AG20443 (cell line): ENCODE data around the gene MTRF1L.
A peak's percentile ranks its signal among the peaks of the same experiment; 100 is the strongest.

Experiments used
- DNase-seq: peaks from one replicate; pipeline ENCODE4 v3.0.0; 2012; ENCODE audit warnings: low spot score, mixed read lengths

The MTRF1L gene

GRCh38 chr6:153002613-153003365 lies at the start of gene MTRF1L:
MTRF1L (minus strand) TSS chr6:153002709; CDS start chr6:153002685, 24 bp downstream.
- peak; percentile 97 for DNase-seq

GRCh38 chr6:153051801-153052200 lies 49.3 kb upstream of the MTRF1L start:
- no peak for DNase-seq

DNA sequence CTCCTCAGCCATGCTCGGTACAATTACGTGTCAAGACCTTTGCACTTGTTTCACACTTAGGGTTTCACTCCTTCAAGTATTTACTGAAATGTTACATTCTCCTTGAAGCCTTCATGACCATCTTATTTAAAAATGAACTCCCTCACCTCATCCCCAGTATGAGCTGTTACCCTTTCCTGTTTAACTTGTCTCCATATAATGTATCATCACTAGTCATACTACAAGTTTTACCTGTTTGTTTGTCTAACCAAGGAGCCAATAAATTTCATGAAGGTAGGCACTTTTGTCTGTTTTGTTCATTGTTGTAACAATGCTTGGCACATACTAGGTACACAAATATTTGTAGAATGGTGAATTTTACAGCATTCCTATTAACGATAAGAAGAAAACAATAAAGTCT lies 46.1 kb upstream of the MTRF1L start:
- DNase-seq: no peak

- DNase-seq: no peak
Observed at GRCh38 chr6:153047386-153047785, 44.9 kb upstream of the MTRF1L start.

- no peak for DNase-seq
Observed at GRCh38 chr6:153045271-153045670, 42.8 kb upstream of the MTRF1L start.

DNA sequence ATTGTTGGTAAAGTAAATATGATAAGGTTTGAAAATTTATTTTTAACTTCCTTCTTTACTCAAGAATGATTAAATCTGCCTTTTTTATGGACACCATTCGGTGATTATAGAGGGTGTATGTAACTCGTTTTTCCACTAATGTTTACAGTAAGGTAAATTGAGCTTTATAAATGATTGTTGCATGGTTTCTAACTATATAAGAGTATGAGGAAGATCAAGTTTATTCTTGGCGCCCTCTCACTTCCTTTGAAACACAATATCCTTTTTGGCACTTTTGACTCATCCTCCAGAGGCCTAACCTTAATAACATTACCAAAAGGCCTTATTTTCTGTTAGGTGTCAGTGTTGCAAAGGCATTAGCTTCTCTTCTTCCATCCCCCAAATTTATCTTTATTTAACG lies 41.8 kb upstream of the MTRF1L start:
- DNase-seq: no peak

DNA sequence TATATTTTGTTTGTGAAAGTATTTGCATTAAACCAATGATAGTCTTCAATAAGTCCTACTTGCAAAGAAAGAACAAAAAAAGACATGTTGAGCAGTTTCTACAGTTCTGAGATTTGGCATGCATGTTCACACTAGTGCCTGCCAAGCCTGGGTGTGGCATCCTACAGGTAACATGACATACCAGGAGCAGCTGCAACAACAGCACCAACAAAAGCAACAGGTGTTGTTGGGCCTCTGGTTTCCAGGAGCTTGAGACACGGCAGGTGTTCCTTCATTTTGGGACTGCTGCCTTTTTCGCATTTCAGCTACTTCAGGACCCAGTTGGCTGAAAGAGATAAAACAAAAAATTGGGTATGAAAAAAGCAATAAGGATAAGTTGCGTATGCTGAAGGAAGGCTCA lies 41.2 kb upstream of the MTRF1L start:
- DNase-seq: no peak

DNA sequence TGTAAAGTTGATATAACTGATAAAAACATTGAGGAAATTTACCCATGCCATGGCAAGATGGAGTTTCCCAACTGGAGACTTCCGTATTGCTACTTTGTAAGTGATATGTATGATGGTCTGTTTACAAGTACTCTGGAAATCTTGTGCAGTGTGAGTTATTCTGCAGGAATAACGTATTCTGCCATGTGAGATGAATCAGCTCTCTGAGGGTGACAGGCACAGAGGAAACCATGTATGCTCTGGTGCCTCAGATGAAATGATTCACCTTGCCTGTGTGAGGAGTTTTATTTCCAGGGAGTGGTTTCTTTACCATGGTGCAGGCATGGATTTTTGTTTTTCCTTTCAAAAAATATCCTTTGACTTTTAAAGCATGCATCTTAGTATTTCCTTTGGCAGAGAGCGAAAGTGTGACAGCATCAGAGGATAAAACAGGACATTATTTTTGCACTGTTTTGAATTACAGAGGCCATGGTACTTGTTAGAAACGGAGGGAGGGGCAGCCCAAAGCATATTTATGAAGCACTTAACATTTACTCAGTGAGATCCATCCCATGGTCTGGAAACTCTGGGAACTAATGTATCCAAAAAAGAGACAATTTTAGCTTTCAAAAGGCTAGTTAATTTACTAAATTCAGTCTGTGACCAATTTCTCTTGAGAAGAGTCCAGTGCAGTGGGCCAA lies 36.0 kb upstream of the MTRF1L start:
- peak; percentile 47 for DNase-seq

DNA sequence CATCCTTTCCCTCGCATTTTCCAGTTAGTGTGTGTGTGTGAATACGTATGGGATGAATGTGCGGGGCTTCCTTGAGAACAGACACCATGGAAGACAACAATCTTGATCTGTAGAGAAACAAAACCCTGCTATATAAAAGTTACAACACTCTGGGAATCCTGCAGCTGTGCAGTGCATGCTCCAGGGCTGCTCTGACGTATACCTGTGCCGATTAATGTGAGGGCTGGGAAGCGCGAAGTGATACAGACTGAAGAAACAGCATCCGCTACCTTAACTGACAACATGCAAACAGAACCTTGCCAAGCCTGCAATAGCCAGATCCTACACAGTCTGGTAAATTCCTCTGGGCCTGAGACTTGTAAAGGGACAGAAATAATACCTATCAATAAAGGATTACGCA lies 31.6 kb upstream of the MTRF1L start:
- DNase-seq: no peak

- DNase-seq: peak; percentile 33
Observed at GRCh38 chr6:153032255-153032882, 29.9 kb upstream of the MTRF1L start.

- DNase-seq: no peak
Observed at GRCh38 chr6:153031335-153031955, 28.9 kb upstream of the MTRF1L start.

GRCh38 chr6:153028963-153029362 lies 26.5 kb upstream of the MTRF1L start:
- no peak for DNase-seq

DNA sequence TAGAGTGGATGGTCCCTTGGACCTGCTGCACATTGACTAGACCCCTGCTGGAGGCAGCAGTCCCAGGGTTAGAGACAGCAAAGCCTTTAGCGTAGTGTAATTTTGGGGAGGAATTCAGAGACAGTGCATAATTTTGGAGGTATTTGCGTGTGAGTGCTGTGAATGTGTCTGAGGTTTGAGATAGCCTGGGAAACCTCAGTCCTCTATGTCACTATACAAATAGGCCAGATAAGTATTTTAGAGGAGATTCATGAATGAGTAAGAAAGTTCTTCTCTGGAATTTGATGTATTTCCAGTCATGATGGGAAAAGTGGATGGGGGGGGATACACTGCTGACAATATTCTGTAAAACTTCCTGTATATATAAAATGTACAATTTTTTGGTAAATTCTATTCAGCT lies 25.8 kb upstream of the MTRF1L start:
- DNase-seq: peak; percentile 9

GRCh38 chr6:153027480-153027879 lies 25.0 kb upstream of the MTRF1L start:
- no peak for DNase-seq

DNA sequence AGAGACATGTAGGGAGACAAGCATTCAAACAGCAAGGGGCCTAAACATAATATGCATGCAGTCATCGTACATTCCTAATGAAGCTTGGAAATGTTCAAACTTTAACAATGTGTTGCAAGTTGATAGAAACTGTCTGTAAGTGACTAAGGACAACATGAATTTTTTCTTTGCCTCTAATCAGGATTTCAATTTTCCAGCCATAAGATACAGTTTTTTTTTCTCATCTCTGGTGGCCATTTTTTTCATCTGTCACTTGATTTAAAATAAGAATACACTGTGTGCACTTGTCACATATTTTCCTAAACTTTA lies 22.2 kb upstream of the MTRF1L start:
- DNase-seq: no peak

- peak; percentile 54 for DNase-seq
Observed at GRCh38 chr6:153023977-153024708, 21.6 kb upstream of the MTRF1L start.

- no peak for DNase-seq
Observed at GRCh38 chr6:153018355-153018754, 15.8 kb upstream of the MTRF1L start.

- no peak for DNase-seq
Observed at GRCh38 chr6:153016846-153017245, 14.3 kb upstream of the MTRF1L start.

DNA sequence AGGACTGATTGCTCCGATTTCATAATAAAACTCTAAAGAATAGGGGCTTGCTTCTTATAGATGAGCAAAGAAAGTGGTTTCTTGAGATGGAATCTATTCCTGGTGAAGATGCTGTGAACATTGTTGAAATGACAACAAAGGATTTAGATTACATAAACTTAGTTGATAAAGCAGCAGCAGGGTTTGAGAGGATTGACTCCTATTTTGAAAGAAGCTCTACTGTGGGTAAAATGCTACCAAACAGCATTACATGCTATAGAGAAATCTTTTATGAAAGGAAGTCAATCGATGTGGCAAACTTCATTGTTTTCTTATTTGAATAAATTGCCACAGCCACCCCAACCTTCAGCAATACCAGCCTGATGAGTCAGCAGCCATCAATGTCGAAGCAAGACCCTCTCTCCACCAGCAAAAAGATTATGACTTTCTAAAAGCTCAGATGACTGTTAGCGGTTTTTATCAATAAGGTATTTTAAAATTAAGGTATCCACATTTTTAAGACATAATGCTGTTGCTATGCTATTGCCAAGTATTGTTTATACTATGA lies 12.7 kb upstream of the MTRF1L start:
- DNase-seq: no peak

DNA sequence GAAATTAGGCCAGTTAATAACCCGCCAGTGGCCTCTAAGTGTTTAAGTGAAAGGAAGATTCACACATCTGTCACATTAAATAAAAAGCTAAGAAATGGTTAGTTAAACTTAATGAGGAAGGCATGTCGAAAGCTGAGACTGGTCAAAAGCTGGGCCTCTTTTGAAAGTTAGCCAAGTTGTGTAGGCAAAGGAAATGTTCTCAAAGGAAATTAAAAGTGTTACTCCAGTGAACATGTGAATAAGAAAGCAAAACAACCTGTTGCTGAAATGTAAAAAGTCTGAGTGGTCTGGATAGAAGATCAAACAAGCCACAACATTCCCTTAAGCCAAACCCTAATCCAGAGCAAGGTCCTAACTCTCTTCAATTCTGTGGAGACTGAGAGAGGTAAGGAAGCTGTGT lies 10.9 kb upstream of the MTRF1L start:
- DNase-seq: no peak

DNA sequence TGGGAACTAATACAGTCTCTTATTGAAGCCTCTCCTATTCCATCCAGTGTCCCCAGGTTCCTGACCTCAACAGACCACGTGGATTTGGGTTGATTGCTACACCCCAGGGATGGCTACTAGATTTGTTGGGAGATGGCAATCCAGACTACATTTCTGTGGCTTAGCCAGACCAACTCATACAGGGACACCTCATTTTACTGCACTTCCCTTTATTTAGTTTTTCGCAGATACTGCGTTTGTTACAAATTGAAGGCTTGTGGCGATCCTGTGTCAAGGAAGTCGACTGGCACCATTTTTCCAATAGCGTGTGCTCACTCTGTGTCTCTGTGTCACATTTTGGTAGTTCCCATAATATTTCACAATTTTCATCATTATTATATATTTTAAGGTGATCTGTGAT lies 10.3 kb upstream of the MTRF1L start:
- no peak for DNase-seq

DNA sequence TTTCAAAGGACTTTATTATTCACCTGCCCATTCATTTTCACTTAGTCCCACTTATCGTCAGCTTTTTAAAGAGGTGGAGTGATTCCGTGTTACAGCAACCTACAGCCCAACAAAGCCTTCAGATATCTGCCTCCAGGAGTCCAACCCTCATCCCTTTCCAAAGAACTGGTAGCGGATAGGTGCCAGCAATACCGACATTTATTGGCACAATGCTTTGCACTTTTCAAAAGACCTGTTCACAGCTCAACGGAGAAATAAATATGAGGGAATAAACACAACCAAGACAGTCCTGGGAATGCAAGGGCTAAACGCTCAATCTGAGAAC lies 819 bp upstream of the MTRF1L start:
- DNase-seq: no peak
